ENCODE results near the gene MIER1.
"Not testable (repeated sequence)": the region's sequence is repeated elsewhere in the genome, so short reads cannot be mapped to it uniquely, and the experiment has no call there.

The MIER1 gene

DNA sequence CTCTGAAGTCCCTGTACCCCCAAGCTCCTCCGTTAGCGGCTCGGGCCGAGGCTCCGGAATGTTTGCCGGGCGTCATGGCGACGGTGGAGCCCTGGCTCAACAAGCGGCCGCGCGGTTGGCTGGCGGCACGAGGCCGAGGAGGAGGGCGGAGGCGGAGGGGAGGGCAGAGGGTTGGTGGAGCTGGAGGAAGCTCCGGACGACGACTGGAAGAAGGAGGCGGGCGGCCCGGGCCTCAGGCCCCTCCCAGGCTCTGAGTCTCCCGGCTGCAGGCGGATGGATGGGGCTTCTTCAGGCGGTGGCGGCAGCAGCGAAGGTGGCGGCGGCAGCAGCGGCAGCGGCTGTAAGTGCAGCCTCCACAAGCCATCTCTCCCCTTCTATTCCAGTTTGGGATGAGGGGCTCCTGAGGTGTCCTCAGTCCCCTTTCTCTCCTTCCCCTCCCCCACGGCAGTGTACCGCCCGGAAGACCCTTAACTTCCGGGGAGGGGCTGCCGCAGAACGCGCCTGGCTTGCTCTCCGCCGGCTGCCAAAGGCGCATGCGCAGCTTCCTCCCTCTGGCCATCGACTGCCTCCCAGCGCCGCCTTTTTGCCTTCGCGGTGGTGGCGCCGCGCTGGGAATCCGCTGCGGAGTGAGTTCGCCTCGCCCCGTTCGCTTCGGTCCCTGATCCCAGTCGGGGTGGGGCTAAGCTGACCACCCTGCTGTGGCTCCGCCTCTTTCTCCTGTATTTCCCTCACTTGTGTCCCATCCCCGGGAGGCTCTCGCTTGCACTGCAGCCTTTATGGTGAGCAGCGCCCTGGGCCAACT is at the start of gene MIER1, which contains the start of gene DNAI4:
Gene MIER1, plus strand, starts transcription at position 235 of the 802 bp plus-strand sequence. Its CDS starts 39 bp downstream, at position 274.
Gene DNAI4, minus strand, starts transcription at position 101 of the 802 bp plus-strand sequence. Its CDS starts 25 bp downstream, at position 76.
- H3K36me3 ChIP-seq (ENCODE audit: control insufficient read depth in 1 of 2, insufficient read depth in 2 of 2, low read length in 2 of 2) = no peaks in the 10 kb centered on the region
- H3K27ac ChIP-seq (ENCODE audit: low read depth, low read length) = peak within 1 kb of the TSS; percentile 89
- peak within 1 kb of the TSS; percentile 85 to 86 for H3K4me3 ChIP-seq (ENCODE audit: low read depth in 1 of 2, low read length in 2 of 2)
- no peaks in the 10 kb centered on the region for H3K27me3 ChIP-seq (ENCODE audit: control insufficient read depth in 1 of 2, insufficient read depth in 2 of 2, low read length in 2 of 2)
- peak within 1 kb of the TSS; percentile 73 to 86 for H3K9ac ChIP-seq (ENCODE audit: low read depth in 1 of 2, low read length in 2 of 2)
- H3K4me1 ChIP-seq (ENCODE audit: control insufficient read depth in 1 of 2, insufficient read depth in 2 of 2, low read length in 2 of 2) = peaks cover 22 to 32% of the 10 kb centered on the region in 2 donors
- H3K9me3 ChIP-seq (ENCODE audit: control insufficient read depth in 1 of 2, low read length in 2 of 2) = no peaks in the 10 kb centered on the region

GRCh38 chr1:66876664-66877063 is 48.1 kb upstream of the MIER1 start:
- H3K4me1 ChIP-seq (ENCODE audit: control insufficient read depth in 1 of 2, insufficient read depth in 2 of 2, low read length in 2 of 2) = no peaks in the 10 kb centered on the region
- no peak overlapping the region for H3K9ac ChIP-seq (ENCODE audit: low read depth in 1 of 2, low read length in 2 of 2)
- H3K36me3 ChIP-seq (ENCODE audit: control insufficient read depth in 1 of 2, insufficient read depth in 2 of 2, low read length in 2 of 2) = no peaks in the 10 kb centered on the region
- H3K4me3 ChIP-seq (ENCODE audit: low read depth in 1 of 2, low read length in 2 of 2) = no peak overlapping the region
- no peaks in the 10 kb centered on the region for H3K27me3 ChIP-seq (ENCODE audit: control insufficient read depth in 1 of 2, insufficient read depth in 2 of 2, low read length in 2 of 2)
- H3K27ac ChIP-seq (ENCODE audit: low read depth, low read length) = no peak overlapping the region
- H3K9me3 ChIP-seq (ENCODE audit: control insufficient read depth in 1 of 2, low read length in 2 of 2) = peaks cover 3 to 4% of the 10 kb centered on the region in 2 donors

DNA sequence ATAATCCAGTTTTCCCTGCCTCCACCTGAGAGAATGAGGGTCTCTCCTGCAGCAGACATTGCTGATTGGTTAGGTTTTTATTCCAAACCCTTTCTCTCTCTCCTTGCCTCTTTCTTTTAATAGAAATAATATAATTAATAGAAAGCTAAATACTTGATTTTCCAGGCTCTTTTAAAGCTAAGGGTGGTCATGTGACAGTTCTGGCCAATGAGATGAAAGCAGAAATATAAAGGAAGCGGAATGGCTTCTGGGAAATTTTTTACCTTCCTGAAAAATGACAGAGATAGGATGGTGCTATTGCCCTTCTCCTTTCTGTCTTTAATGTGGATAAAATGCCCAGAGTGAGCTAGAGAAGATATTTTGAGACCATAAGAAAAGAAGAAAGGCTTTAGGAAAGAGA is 35.8 kb upstream of the MIER1 start:
- Histone ChIP-seq H3K9me3 (ENCODE audit: control insufficient read depth in 1 of 2, low read length in 2 of 2) (no peaks in the 10 kb centered on the region), H3K27me3 (ENCODE audit: control insufficient read depth in 1 of 2, insufficient read depth in 2 of 2, low read length in 2 of 2) (no peaks in the 10 kb centered on the region), H3K4me1 (ENCODE audit: control insufficient read depth in 1 of 2, insufficient read depth in 2 of 2, low read length in 2 of 2) (no peaks in the 10 kb centered on the region), H3K9ac (ENCODE audit: low read depth in 1 of 2, low read length in 2 of 2) (no peak overlapping the region), H3K36me3 (ENCODE audit: control insufficient read depth in 1 of 2, insufficient read depth in 2 of 2, low read length in 2 of 2) (no peaks in the 10 kb centered on the region), H3K4me3 (ENCODE audit: low read depth in 1 of 2, low read length in 2 of 2) (no peak overlapping the region), H3K27ac (ENCODE audit: low read depth, low read length) (no peak overlapping the region)

DNA sequence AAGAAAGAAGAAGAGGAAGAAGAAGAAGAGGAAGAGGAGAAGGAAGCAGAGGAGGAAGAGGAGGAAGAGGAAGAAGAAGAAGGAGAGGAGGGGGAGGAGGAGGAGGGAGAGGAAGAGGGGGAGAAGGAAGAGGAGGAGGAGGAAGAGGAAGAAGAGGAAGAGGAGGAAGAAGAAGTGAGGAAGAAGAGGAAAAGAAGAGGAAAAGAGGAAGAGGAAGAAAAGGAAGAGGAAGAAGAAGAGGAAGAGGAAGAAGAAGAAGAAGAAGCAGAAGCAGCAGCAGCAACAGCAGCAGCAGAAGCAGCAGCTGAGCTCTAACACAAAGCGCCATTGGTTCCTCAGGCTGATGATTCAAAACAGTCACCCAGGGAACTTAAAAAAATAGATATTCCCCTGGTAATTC is 34.2 kb upstream of the MIER1 start:
- H3K27me3 ChIP-seq (ENCODE audit: control insufficient read depth in 1 of 2, insufficient read depth in 2 of 2, low read length in 2 of 2) = no peaks in the 10 kb centered on the region
- H3K4me1 ChIP-seq (ENCODE audit: control insufficient read depth in 1 of 2, insufficient read depth in 2 of 2, low read length in 2 of 2) = no peaks in the 10 kb centered on the region
- H3K27ac ChIP-seq (ENCODE audit: low read depth, low read length) = no peak overlapping the region
- H3K4me3 ChIP-seq (ENCODE audit: low read depth in 1 of 2, low read length in 2 of 2) = no peak overlapping the region
- no peaks in the 10 kb centered on the region for H3K36me3 ChIP-seq (ENCODE audit: control insufficient read depth in 1 of 2, insufficient read depth in 2 of 2, low read length in 2 of 2)
- no peak overlapping the region for H3K9ac ChIP-seq (ENCODE audit: low read depth in 1 of 2, low read length in 2 of 2)
- H3K9me3 ChIP-seq (ENCODE audit: control insufficient read depth in 1 of 2, low read length in 2 of 2) = no peaks in the 10 kb centered on the region

GRCh38 chr1:66893712-66894111 is 31.1 kb upstream of the MIER1 start:
- H3K4me3 ChIP-seq (ENCODE audit: low read depth in 1 of 2, low read length in 2 of 2) = no peak overlapping the region
- H3K9me3 ChIP-seq (ENCODE audit: control insufficient read depth in 1 of 2, low read length in 2 of 2) = no peaks in the 10 kb centered on the region
- no peak overlapping the region for H3K9ac ChIP-seq (ENCODE audit: low read depth in 1 of 2, low read length in 2 of 2)
- H3K4me1 ChIP-seq (ENCODE audit: control insufficient read depth in 1 of 2, insufficient read depth in 2 of 2, low read length in 2 of 2) = no peaks in the 10 kb centered on the region
- H3K27ac ChIP-seq (ENCODE audit: low read depth, low read length) = no peak overlapping the region
- no peaks in the 10 kb centered on the region for H3K36me3 ChIP-seq (ENCODE audit: control insufficient read depth in 1 of 2, insufficient read depth in 2 of 2, low read length in 2 of 2)
- no peaks in the 10 kb centered on the region for H3K27me3 ChIP-seq (ENCODE audit: control insufficient read depth in 1 of 2, insufficient read depth in 2 of 2, low read length in 2 of 2)

GRCh38 chr1:66915203-66915602 is 9.6 kb upstream of the MIER1 start:
- not testable (repeated sequence) for H3K4me1 ChIP-seq (ENCODE audit: control insufficient read depth in 1 of 2, insufficient read depth in 2 of 2, low read length in 2 of 2); H3K9ac ChIP-seq (ENCODE audit: low read depth in 1 of 2, low read length in 2 of 2); H3K4me3 ChIP-seq (ENCODE audit: low read depth in 1 of 2, low read length in 2 of 2); H3K36me3 ChIP-seq (ENCODE audit: control insufficient read depth in 1 of 2, insufficient read depth in 2 of 2, low read length in 2 of 2); H3K27me3 ChIP-seq (ENCODE audit: control insufficient read depth in 1 of 2, insufficient read depth in 2 of 2, low read length in 2 of 2); H3K27ac ChIP-seq (ENCODE audit: low read depth, low read length); H3K9me3 ChIP-seq (ENCODE audit: control insufficient read depth in 1 of 2, low read length in 2 of 2)

DNA sequence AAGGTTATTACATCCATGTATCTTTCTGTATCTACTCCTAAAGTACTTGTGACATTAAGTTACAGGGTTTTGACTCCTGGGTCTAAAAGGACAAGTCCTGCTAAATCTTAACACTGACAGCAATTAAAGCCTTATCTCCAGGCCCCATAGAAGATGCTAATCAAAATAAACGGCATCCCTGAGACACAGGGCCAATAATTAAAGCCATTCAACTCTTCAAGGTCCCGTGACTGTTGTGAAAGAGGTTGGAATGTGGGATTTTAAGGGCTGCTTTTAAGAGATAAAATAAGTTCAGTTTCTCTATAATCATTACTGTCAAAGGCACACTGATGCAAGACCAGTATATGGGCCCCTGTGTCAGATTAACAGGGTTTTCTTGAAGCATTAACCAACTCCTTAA is 8.5 kb upstream of the MIER1 start:
- Histone ChIP-seq H3K9me3 (ENCODE audit: control insufficient read depth in 1 of 2, low read length in 2 of 2) (no peaks in the 10 kb centered on the region), H3K4me1 (ENCODE audit: control insufficient read depth in 1 of 2, insufficient read depth in 2 of 2, low read length in 2 of 2) (no peaks in the 10 kb centered on the region), H3K9ac (ENCODE audit: low read depth in 1 of 2, low read length in 2 of 2) (no peak overlapping the region), H3K4me3 (ENCODE audit: low read depth in 1 of 2, low read length in 2 of 2) (no peak overlapping the region), H3K27ac (ENCODE audit: low read depth, low read length) (no peak overlapping the region), H3K36me3 (ENCODE audit: control insufficient read depth in 1 of 2, insufficient read depth in 2 of 2, low read length in 2 of 2) (no peaks in the 10 kb centered on the region), H3K27me3 (ENCODE audit: control insufficient read depth in 1 of 2, insufficient read depth in 2 of 2, low read length in 2 of 2) (no peaks in the 10 kb centered on the region)

DNA sequence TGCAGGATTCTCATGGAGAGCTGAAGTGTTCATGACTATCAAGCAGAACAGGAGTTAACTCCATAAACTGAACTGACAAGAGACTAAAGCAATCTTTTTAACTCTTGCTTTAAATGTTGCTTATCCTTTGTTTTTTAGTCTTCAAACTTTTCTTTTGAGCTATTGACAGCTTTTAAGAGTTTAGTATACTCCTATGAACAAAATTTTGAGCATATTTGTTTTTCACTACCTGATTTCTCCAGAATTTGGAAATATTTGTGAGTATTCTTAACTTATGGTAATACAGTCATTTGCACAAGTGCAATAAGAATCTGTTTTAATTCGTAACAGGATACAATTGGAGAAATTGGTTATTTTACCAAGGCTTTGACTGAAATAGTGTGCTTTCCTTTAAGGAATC is 7.3 kb upstream of the MIER1 start:
- Histone ChIP-seq H3K4me1 (ENCODE audit: control insufficient read depth in 1 of 2, insufficient read depth in 2 of 2, low read length in 2 of 2) (no peaks in the 10 kb centered on the region), H3K9me3 (ENCODE audit: control insufficient read depth in 1 of 2, low read length in 2 of 2) (no peaks in the 10 kb centered on the region), H3K4me3 (ENCODE audit: low read depth in 1 of 2, low read length in 2 of 2) (no peak overlapping the region), H3K36me3 (ENCODE audit: control insufficient read depth in 1 of 2, insufficient read depth in 2 of 2, low read length in 2 of 2) (no peaks in the 10 kb centered on the region), H3K9ac (ENCODE audit: low read depth in 1 of 2, low read length in 2 of 2) (no peak overlapping the region), H3K27ac (ENCODE audit: low read depth, low read length) (no peak overlapping the region), H3K27me3 (ENCODE audit: control insufficient read depth in 1 of 2, insufficient read depth in 2 of 2, low read length in 2 of 2) (no peaks in the 10 kb centered on the region)

- Histone ChIP-seq H3K4me3 (ENCODE audit: low read depth in 1 of 2, low read length in 2 of 2) (no peak overlapping the region), H3K4me1 (ENCODE audit: control insufficient read depth in 1 of 2, insufficient read depth in 2 of 2, low read length in 2 of 2) (peaks cover 11% of the 10 kb centered on the region in 2 donors), H3K9me3 (ENCODE audit: control insufficient read depth in 1 of 2, low read length in 2 of 2) (no peaks in the 10 kb centered on the region), H3K9ac (ENCODE audit: low read depth in 1 of 2, low read length in 2 of 2) (no peak overlapping the region), H3K27me3 (ENCODE audit: control insufficient read depth in 1 of 2, insufficient read depth in 2 of 2, low read length in 2 of 2) (no peaks in the 10 kb centered on the region), H3K36me3 (ENCODE audit: control insufficient read depth in 1 of 2, insufficient read depth in 2 of 2, low read length in 2 of 2) (no peaks in the 10 kb centered on the region), H3K27ac (ENCODE audit: low read depth, low read length) (no peak overlapping the region)
Measured at GRCh38 chr1:66919063-66919462, 5.7 kb upstream of the MIER1 start.

DNA sequence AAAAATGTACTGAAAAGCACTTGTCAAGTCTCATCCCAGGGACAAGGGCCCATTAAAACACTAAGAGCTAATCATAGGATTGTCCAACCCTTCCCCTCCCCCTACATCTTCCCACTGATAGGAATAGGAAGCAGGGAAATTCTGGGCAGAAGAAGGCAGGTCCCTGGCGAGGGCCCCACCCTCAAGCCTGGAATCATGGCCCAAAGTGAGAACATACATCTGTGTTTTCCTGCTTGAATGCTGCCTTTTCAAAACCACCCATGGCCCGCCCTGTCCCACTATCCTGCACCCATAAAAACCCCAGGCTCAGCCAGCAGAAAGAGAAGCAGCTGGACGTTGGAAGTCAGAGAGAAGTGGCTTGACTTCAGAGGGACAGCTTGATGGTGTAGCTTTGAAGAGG is 5.0 kb upstream of the MIER1 start:
- Histone ChIP-seq H3K4me3 (ENCODE audit: low read depth in 1 of 2, low read length in 2 of 2) (no peak overlapping the region), H3K27ac (ENCODE audit: low read depth, low read length) (no peak overlapping the region), H3K4me1 (ENCODE audit: control insufficient read depth in 1 of 2, insufficient read depth in 2 of 2, low read length in 2 of 2) (peaks cover 11 to 14% of the 10 kb centered on the region in 2 donors), H3K9ac (ENCODE audit: low read depth in 1 of 2, low read length in 2 of 2) (no peak overlapping the region), H3K9me3 (ENCODE audit: control insufficient read depth in 1 of 2, low read length in 2 of 2) (no peaks in the 10 kb centered on the region), H3K36me3 (ENCODE audit: control insufficient read depth in 1 of 2, insufficient read depth in 2 of 2, low read length in 2 of 2) (no peaks in the 10 kb centered on the region), H3K27me3 (ENCODE audit: control insufficient read depth in 1 of 2, insufficient read depth in 2 of 2, low read length in 2 of 2) (no peaks in the 10 kb centered on the region)
